ENCODE results near the gene TUT7. TPM values are rescaled to one million over a fixed set of nuclear protein-coding genes. Genes with fewer than 3 reads are reported as not detected.
"Not testable (repeated sequence)": the region's sequence is repeated elsewhere in the genome, so short reads cannot be mapped to it uniquely, and the experiment has no call there.

Gene TUT7
- 24.7 TPM for polyA plus RNA-seq
- long read RNA-seq, donor 1 = 0 reads
- long read RNA-seq, donor 2, full-length matches to known transcripts = 1 of 15 reads
- long read RNA-seq, donor 2, partial matches to known transcripts = 14 of 15 reads
- long read RNA-seq, donor 2, other reads (novel, unspliced or antisense) = 0 of 15 reads
- long read RNA-seq, donor 3 = 0 reads
- long read RNA-seq, donor 4 = 0 reads
- long read RNA-seq, donor 5 = 0 reads
- long read RNA-seq, donor 6 = 0 reads
- long read RNA-seq, donor 7, partial matches to known transcripts = 0 of 1 reads
- long read RNA-seq, donor 7, other reads (novel, unspliced or antisense) = 0 of 1 reads
- long read RNA-seq, donor 8, full-length matches to known transcripts = 1 of 13 reads
- long read RNA-seq, donor 8, partial matches to known transcripts = 12 of 13 reads
- long read RNA-seq, donor 8, other reads (novel, unspliced or antisense) = 0 of 13 reads
- long read RNA-seq, donor 9 = 0 reads
- long read RNA-seq, donor 10 = 0 reads
- long read RNA-seq, donor 11, partial matches to known transcripts = 5 of 6 reads
- long read RNA-seq, donor 11, other reads (novel, unspliced or antisense) = 0 of 6 reads

GRCh38 chr9:86354011-86354817 is at the start of gene TUT7:
Gene TUT7 (minus strand): TSS chr9:86354410. CDS start chr9:86353199, 1,211 bp downstream.
- Histone ChIP-seq H3K27me3 (ENCODE audit: control insufficient read depth, insufficient read depth, low read length) (peaks cover 5% of the 10 kb centered on the region), H3K4me1 (ENCODE audit: control insufficient read depth, insufficient read depth, low read length) (no peaks in the 10 kb centered on the region), H3K9me3 (ENCODE audit: control insufficient read depth, low read depth, low read length) (no peaks in the 10 kb centered on the region), H3K27ac (ENCODE audit: low read length) (peak within 1 kb of the TSS; percentile 95), H3K36me3 (ENCODE audit: control insufficient read depth, insufficient read depth, low read length) (peaks cover 6% of the 10 kb centered on the region), H3K4me3 (ENCODE audit: low read length) (peak within 1 kb of the TSS; percentile 86)
- WGBS (ENCODE audit: insufficient coverage, low lambda C conversion rate) = no CpG with 5 or more reads among the region's 79 CpGs
- peak; percentile 94 to 98 for DNase-seq

- DNase-seq = no peak
- Histone ChIP-seq H3K27ac (ENCODE audit: low read length) (no peak overlapping the region), H3K27me3 (ENCODE audit: control insufficient read depth, insufficient read depth, low read length) (no peaks in the 10 kb centered on the region), H3K4me3 (ENCODE audit: low read length) (no peak overlapping the region), H3K4me1 (ENCODE audit: control insufficient read depth, insufficient read depth, low read length) (peaks cover 12% of the 10 kb centered on the region), H3K36me3 (ENCODE audit: control insufficient read depth, insufficient read depth, low read length) (no peaks in the 10 kb centered on the region), H3K9me3 (ENCODE audit: control insufficient read depth, low read depth, low read length) (no peaks in the 10 kb centered on the region)
- WGBS (ENCODE audit: insufficient coverage, low lambda C conversion rate) = 83% methylated on average over 3 of the region's 3 CpGs
These were observed 48.4 kb upstream of the TUT7 start for GRCh38 chr9:86402591-86402990.

GRCh38 chr9:86396412-86396811 is 42.2 kb upstream of the TUT7 start:
- peaks cover 2% of the 10 kb centered on the region for H3K4me1 ChIP-seq (ENCODE audit: control insufficient read depth, insufficient read depth, low read length)
- no peak for DNase-seq
- no peaks in the 10 kb centered on the region for H3K27me3 ChIP-seq (ENCODE audit: control insufficient read depth, insufficient read depth, low read length)
- no peaks in the 10 kb centered on the region for H3K9me3 ChIP-seq (ENCODE audit: control insufficient read depth, low read depth, low read length)
- WGBS (ENCODE audit: insufficient coverage, low lambda C conversion rate) = 90% methylated on average over 2 of the region's 2 CpGs
- no peak overlapping the region for H3K4me3 ChIP-seq (ENCODE audit: low read length)
- no peak overlapping the region for H3K27ac ChIP-seq (ENCODE audit: low read length)
- H3K36me3 ChIP-seq (ENCODE audit: control insufficient read depth, insufficient read depth, low read length) = no peaks in the 10 kb centered on the region

GRCh38 chr9:86390184-86390583 is 36.0 kb upstream of the TUT7 start:
- H3K9me3 ChIP-seq (ENCODE audit: control insufficient read depth, low read depth, low read length); H3K27me3 ChIP-seq (ENCODE audit: control insufficient read depth, insufficient read depth, low read length); H3K4me3 ChIP-seq (ENCODE audit: low read length); H3K4me1 ChIP-seq (ENCODE audit: control insufficient read depth, insufficient read depth, low read length); H3K27ac ChIP-seq (ENCODE audit: low read length); DNase-seq; H3K36me3 ChIP-seq (ENCODE audit: control insufficient read depth, insufficient read depth, low read length): not testable (repeated sequence)
- WGBS (ENCODE audit: insufficient coverage, low lambda C conversion rate) = no CpG with 5 or more reads among the region's 4 CpGs

GRCh38 chr9:86389628-86390027 is 35.4 kb upstream of the TUT7 start:
- WGBS (ENCODE audit: insufficient coverage, low lambda C conversion rate) = no CpG with 5 or more reads among the region's 4 CpGs
- no peak for DNase-seq
- H3K27ac ChIP-seq (ENCODE audit: low read length) = no peak overlapping the region

GRCh38 chr9:86387376-86387775 is 33.2 kb upstream of the TUT7 start:
- Histone ChIP-seq H3K4me3 (ENCODE audit: low read length) (no peak overlapping the region), H3K27ac (ENCODE audit: low read length) (no peak overlapping the region), H3K36me3 (ENCODE audit: control insufficient read depth, insufficient read depth, low read length) (no peaks in the 10 kb centered on the region), H3K27me3 (ENCODE audit: control insufficient read depth, insufficient read depth, low read length) (peaks cover 3% of the 10 kb centered on the region), H3K9me3 (ENCODE audit: control insufficient read depth, low read depth, low read length) (no peaks in the 10 kb centered on the region), H3K4me1 (ENCODE audit: control insufficient read depth, insufficient read depth, low read length) (no peaks in the 10 kb centered on the region)
- 86% methylated on average over 1 of the region's 3 CpGs for WGBS (ENCODE audit: insufficient coverage, low lambda C conversion rate)
- no peak for DNase-seq

More at GRCh38 chr9:86389628-86390027, 35.4 kb upstream of the TUT7 start:
- H3K36me3 ChIP-seq (ENCODE audit: control insufficient read depth, insufficient read depth, low read length) = no peaks in the 10 kb centered on the region
- no peak overlapping the region for H3K4me3 ChIP-seq (ENCODE audit: low read length)
- no peaks in the 10 kb centered on the region for H3K9me3 ChIP-seq (ENCODE audit: control insufficient read depth, low read depth, low read length)
- H3K27me3 ChIP-seq (ENCODE audit: control insufficient read depth, insufficient read depth, low read length) = peaks cover 3% of the 10 kb centered on the region
- no peaks in the 10 kb centered on the region for H3K4me1 ChIP-seq (ENCODE audit: control insufficient read depth, insufficient read depth, low read length)

- not testable (repeated sequence) for DNase-seq; H3K27ac ChIP-seq (ENCODE audit: low read length); H3K9me3 ChIP-seq (ENCODE audit: control insufficient read depth, low read depth, low read length); H3K27me3 ChIP-seq (ENCODE audit: control insufficient read depth, insufficient read depth, low read length); H3K4me1 ChIP-seq (ENCODE audit: control insufficient read depth, insufficient read depth, low read length); H3K4me3 ChIP-seq (ENCODE audit: low read length); H3K36me3 ChIP-seq (ENCODE audit: control insufficient read depth, insufficient read depth, low read length)
- no CpG with 5 or more reads among the region's 11 CpGs for WGBS (ENCODE audit: insufficient coverage, low lambda C conversion rate)
These were observed 28.8 kb upstream of the TUT7 start for GRCh38 chr9:86383000-86383399.

- Histone ChIP-seq H3K36me3 (ENCODE audit: control insufficient read depth, insufficient read depth, low read length) (no peaks in the 10 kb centered on the region), H3K27me3 (ENCODE audit: control insufficient read depth, insufficient read depth, low read length) (no peaks in the 10 kb centered on the region), H3K27ac (ENCODE audit: low read length) (no peak overlapping the region), H3K4me3 (ENCODE audit: low read length) (no peak overlapping the region), H3K4me1 (ENCODE audit: control insufficient read depth, insufficient read depth, low read length) (no peaks in the 10 kb centered on the region), H3K9me3 (ENCODE audit: control insufficient read depth, low read depth, low read length) (no peaks in the 10 kb centered on the region)
- WGBS (ENCODE audit: insufficient coverage, low lambda C conversion rate) = 80% methylated on average over 1 of the region's 5 CpGs
- no peak for DNase-seq
These were observed 21.8 kb upstream of the TUT7 start for GRCh38 chr9:86376016-86376415.

- Histone ChIP-seq H3K36me3 (ENCODE audit: control insufficient read depth, insufficient read depth, low read length) (no peaks in the 10 kb centered on the region), H3K27ac (ENCODE audit: low read length) (no peak overlapping the region), H3K9me3 (ENCODE audit: control insufficient read depth, low read depth, low read length) (peaks cover 11% of the 10 kb centered on the region), H3K4me1 (ENCODE audit: control insufficient read depth, insufficient read depth, low read length) (no peaks in the 10 kb centered on the region), H3K4me3 (ENCODE audit: low read length) (no peak overlapping the region), H3K27me3 (ENCODE audit: control insufficient read depth, insufficient read depth, low read length) (no peaks in the 10 kb centered on the region)
- WGBS (ENCODE audit: insufficient coverage, low lambda C conversion rate) = no CpG with 5 or more reads among the region's 5 CpGs
- no peak for DNase-seq
These were observed 15.6 kb upstream of the TUT7 start for GRCh38 chr9:86369810-86370209.

GRCh38 chr9:86368871-86369521 is 14.8 kb upstream of the TUT7 start:
- Histone ChIP-seq H3K27ac (ENCODE audit: low read length) (peak overlapping the region; percentile 41), H3K4me1 (ENCODE audit: control insufficient read depth, insufficient read depth, low read length) (no peaks in the 10 kb centered on the region), H3K4me3 (ENCODE audit: low read length) (no peak overlapping the region), H3K36me3 (ENCODE audit: control insufficient read depth, insufficient read depth, low read length) (no peaks in the 10 kb centered on the region), H3K9me3 (ENCODE audit: control insufficient read depth, low read depth, low read length) (peaks cover 11% of the 10 kb centered on the region), H3K27me3 (ENCODE audit: control insufficient read depth, insufficient read depth, low read length) (no peaks in the 10 kb centered on the region)
- WGBS (ENCODE audit: insufficient coverage, low lambda C conversion rate) = 70% methylated on average over 2 of the region's 3 CpGs
- peak; percentile 33 to 35 for DNase-seq
